Measurements from ENCODE around the gene PLLP. TPM values are rescaled to one million over a fixed set of nuclear protein-coding genes. Genes with fewer than 3 reads are reported as not detected.

PLLP gene, protein sequence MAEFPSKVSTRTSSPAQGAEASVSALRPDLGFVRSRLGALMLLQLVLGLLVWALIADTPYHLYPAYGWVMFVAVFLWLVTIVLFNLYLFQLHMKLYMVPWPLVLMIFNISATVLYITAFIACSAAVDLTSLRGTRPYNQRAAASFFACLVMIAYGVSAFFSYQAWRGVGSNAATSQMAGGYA
- total RNA-seq, result under 0.01 TPM in 2 replicates

DNA sequence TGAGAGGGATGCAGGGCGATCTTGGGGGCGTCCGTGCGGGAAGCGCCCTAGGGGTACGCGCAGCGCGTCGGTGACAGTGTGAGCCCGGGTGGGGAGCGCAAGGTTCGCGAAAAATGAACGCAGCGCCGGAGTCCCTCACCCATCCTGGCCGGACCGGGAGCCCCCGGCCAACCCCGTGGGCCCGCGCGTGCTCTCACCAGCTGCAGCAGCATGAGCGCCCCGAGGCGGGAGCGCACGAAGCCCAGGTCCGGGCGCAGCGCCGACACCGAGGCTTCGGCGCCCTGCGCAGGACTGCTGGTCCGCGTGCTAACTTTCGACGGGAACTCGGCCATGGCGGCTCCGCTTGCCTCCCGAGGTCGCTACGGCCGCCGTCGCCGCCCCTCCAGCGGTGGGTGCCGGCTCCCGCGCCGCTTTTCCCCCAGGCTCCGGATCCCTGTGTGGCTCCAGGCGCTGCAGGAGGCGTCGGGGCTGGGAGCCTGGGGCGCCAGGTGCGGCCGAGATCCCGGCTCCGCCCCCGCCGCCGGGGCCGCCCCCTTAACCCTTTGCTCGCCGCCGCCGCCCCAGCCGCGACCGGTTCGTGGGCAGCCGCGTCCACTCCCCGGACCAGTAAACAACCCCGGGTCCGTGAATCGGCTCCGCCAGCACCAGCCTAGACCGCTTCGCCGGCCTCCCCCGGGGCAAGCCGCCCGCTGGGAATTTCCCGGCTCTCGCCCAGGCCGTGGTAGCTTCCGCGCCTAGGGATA is at the start of gene PLLP:
Gene PLLP, minus strand, starts transcription at position 464 of the 743 bp plus-strand sequence. Its CDS starts 132 bp downstream, at position 332.

DNA sequence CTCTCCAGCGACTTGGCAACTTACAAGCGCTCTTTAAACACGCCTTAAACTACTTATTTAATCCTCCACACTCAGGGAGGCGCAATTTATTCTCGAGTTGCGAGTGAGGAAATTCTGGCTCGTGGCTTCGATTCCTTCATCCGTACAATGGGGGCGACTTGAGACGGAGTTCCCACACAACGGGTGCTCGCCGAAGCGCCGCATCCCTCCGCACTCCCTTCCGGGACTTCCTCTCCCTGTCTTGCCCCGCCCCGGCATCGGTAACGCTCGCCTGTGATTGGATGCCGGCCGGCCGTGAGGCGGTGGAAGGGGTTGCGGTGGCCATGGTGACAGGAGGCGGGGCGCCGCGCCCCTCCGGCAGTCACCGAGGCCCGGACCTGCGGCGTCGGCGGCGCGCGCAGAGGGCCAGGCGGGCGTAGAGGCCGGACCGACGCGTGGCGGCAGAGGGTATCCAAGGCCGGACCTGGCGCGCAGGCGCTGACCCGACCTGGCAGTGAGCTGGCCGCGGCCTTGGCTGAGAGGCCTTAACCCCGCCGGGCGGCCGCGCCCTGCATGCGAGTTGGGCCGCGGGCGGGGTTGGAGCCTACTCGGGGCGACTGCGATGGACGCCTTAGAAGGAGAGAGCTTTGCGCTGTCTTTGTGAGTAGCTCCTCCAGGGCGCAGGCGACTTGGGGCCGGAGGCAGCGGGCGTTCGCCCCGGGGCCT is 39.6 kb downstream of the PLLP start, which contains the start of gene ARL2BP:
Gene ARL2BP, plus strand, starts transcription at position 493 of the 705 bp plus-strand sequence. Its CDS starts 109 bp downstream, at position 602.

Small RNA genes within 50 kb of the gene (small RNA-seq; reads per million reads assigned to genes)
- gene AC108081.1, result not detected

Other genes with a start within 250 kb of the PLLP start
- gene CPNE2, start 192.1 kb downstream of the PLLP start, total RNA-seq, result 25.4 and 29.0 TPM in 2 replicates
- 53.8 and 56.5 TPM in 2 replicates for gene PSME3IP1, start 98.6 kb downstream of the PLLP start, total RNA-seq
- 49.5 and 61.7 TPM in 2 replicates for gene RSPRY1, start 98.3 kb downstream of the PLLP start, total RNA-seq
- gene ARL2BP, start 39.4 kb downstream of the PLLP start, total RNA-seq, result 119 and 126 TPM in 2 replicates
- gene CCL22, start 74.1 kb upstream of the PLLP start, total RNA-seq, result not detected in 2 replicates
- 0.32 TPM in 1 of 2 replicates, not detected in the other for gene CX3CL1, start 87.8 kb upstream of the PLLP start, total RNA-seq
- gene CCL17, start 120.1 kb upstream of the PLLP start, total RNA-seq, result not detected in 2 replicates
- gene CIAPIN1, start 162.7 kb upstream of the PLLP start, total RNA-seq, result 27.7 and 35.0 TPM in 2 replicates
- gene COQ9, start 162.8 kb upstream of the PLLP start, total RNA-seq, result 34.4 and 35.4 TPM in 2 replicates
- gene POLR2C, start 178.0 kb upstream of the PLLP start, total RNA-seq, result 117 and 125 TPM in 2 replicates
- 22.2 and 29.5 TPM in 2 replicates for gene DOK4, start 201.8 kb upstream of the PLLP start, total RNA-seq

All from hair follicle dermal papilla cell (primary cell).